ENCODE results near the gene SLC5A10.

SLC5A10 gene

GRCh38 chr17:18963126-18964017 lies 11.4 kb downstream of the SLC5A10 start:
- DNase-seq = no peak

GRCh38 chr17:18964018-18964351 lies 12.0 kb downstream of the SLC5A10 start:
- DNase-seq = no peak

- no peak for DNase-seq
Observed at GRCh38 chr17:18964550-18964949, 12.6 kb downstream of the SLC5A10 start.

- no peak for DNase-seq
Observed at GRCh38 chr17:18965530-18966236, 13.7 kb downstream of the SLC5A10 start.

- no peak for DNase-seq
Observed at GRCh38 chr17:18966831-18967624, 15.1 kb downstream of the SLC5A10 start.

- DNase-seq = no peak
Observed at GRCh38 chr17:18967916-18968315, 16.0 kb downstream of the SLC5A10 start.

- no peak for DNase-seq
Observed at GRCh38 chr17:18968345-18968744, 16.4 kb downstream of the SLC5A10 start.

GRCh38 chr17:18968945-18969887 lies 17.3 kb downstream of the SLC5A10 start:
- DNase-seq = no peak

GRCh38 chr17:18970582-18971480 lies 18.9 kb downstream of the SLC5A10 start:
- DNase-seq = no peak

GRCh38 chr17:18971801-18972200 lies 19.8 kb downstream of the SLC5A10 start:
- DNase-seq = no peak

GRCh38 chr17:18974407-18975149 lies 22.6 kb downstream of the SLC5A10 start:
- DNase-seq = no peak

- DNase-seq = no peak
Observed at GRCh38 chr17:18975597-18975996, 23.6 kb downstream of the SLC5A10 start.

GRCh38 chr17:18976201-18976600 lies 24.2 kb downstream of the SLC5A10 start:
- DNase-seq = no peak

- no peak for DNase-seq
Observed at GRCh38 chr17:18977021-18977420, 25.1 kb downstream of the SLC5A10 start.

GRCh38 chr17:18977646-18978045 lies 25.7 kb downstream of the SLC5A10 start:
- no peak for DNase-seq

GRCh38 chr17:18978050-18978449 lies 26.1 kb downstream of the SLC5A10 start:
- no peak for DNase-seq

- no peak for DNase-seq
Observed at GRCh38 chr17:18978655-18979054, 26.7 kb downstream of the SLC5A10 start.

GRCh38 chr17:18980682-18981334 lies 28.8 kb downstream of the SLC5A10 start:
- no peak for DNase-seq

- DNase-seq = no peak
Observed at GRCh38 chr17:18981335-18981641, 29.3 kb downstream of the SLC5A10 start.
